ENCODE measurements around the gene EN2. TPM values are rescaled to one million over a fixed set of nuclear protein-coding genes. Genes with fewer than 3 reads are reported as not detected.

EN2 gene
- total RNA-seq, 1 experiment from 2014 or later, result 0.07 TPM

- Mint-ChIP-seq H3K36me3 (ENCODE audit: insufficient read depth in 1 of 3, low read depth in 3 of 3) (no peaks in the 10 kb centered on the region; a peak in 1 of 7 replicates), H3K27me3 (ENCODE audit: low read depth) (peaks cover 98% of the 10 kb centered on the region), H3K4me1 (peaks cover 2 to 29% of the 10 kb centered on the region in 2 experiments; a peak in 2 of 4 replicates), H3K27ac (no peak overlapping the region; a peak in 1 of 7 replicates), H3K9me3 (peaks cover 0 to 16% of the 10 kb centered on the region in 2 experiments; a peak in 4 of 5 replicates), H3K4me3 (no peak overlapping the region)
- no peak overlapping the region for H3K4ac ChIP-seq (ENCODE audit: low read depth, low read length)
- no peak overlapping the region for H2AK5ac ChIP-seq (ENCODE audit: insufficient read length, low read length)
- no peak overlapping the region for H2BK15ac ChIP-seq (ENCODE audit: low read depth, low read length)
- no peak overlapping the region for H4K5ac ChIP-seq (ENCODE audit: insufficient read length, low read depth, low read length)
- no peak overlapping the region for H2BK120ac ChIP-seq (ENCODE audit: low read depth, low read length, poor library complexity, severe bottlenecking)
- WGBS (ENCODE audit: extremely low coverage, insufficient read length, low lambda C conversion rate), result no CpG with 5 or more reads among the region's 5 CpGs
- no peak overlapping the region for H3K56ac ChIP-seq (ENCODE audit: insufficient read length, low read depth, low read length)
- H4K8ac ChIP-seq (replicated peaks; ENCODE audit: insufficient read length, low read depth, low read length), result no peak overlapping the region
- DNase-seq, result no peak
- no peak overlapping the region for H2AFZ ChIP-seq (ENCODE audit: low read length)
- no peak overlapping the region for H3K14ac ChIP-seq (ENCODE audit: insufficient read depth, low read length)
- no peak overlapping the region for H3T11ph ChIP-seq (ENCODE audit: low read length)
- H3K27me3 ChIP-seq (ENCODE audit: insufficient read depth, low read length), result peaks cover 93% of the 10 kb centered on the region
- no peak overlapping the region for H3K18ac ChIP-seq (ENCODE audit: insufficient read length, low read depth, low read length)
- H4K20me1 ChIP-seq (ENCODE audit: control insufficient read depth, insufficient read depth, insufficient read length), result peaks cover 3% of the 10 kb centered on the region
- H3K9ac ChIP-seq (ENCODE audit: extremely low read depth, insufficient read length, low read length), result no peak overlapping the region
- no peak overlapping the region for H4K91ac ChIP-seq (ENCODE audit: insufficient read length, low read depth, low read length)
- H2BK12ac ChIP-seq (ENCODE audit: insufficient read length, low read depth, low read length), result no peak overlapping the region
- no peaks in the 10 kb centered on the region for H3K4me1 ChIP-seq (ENCODE audit: insufficient read depth, low read length)
- H3K23me2 ChIP-seq (ENCODE audit: insufficient read length, low read depth, low read length, poor library complexity, severe bottlenecking), result peaks cover 9% of the 10 kb centered on the region
- H2BK5ac ChIP-seq (ENCODE audit: insufficient read length, low read length), result no peak overlapping the region
- H3K27ac ChIP-seq (ENCODE audit: insufficient read length, low read depth, low read length), result no peak overlapping the region
- H3K4me2 ChIP-seq (ENCODE audit: insufficient read depth, insufficient read length, low read length), result no peak overlapping the region
- no peaks in the 10 kb centered on the region for H3K79me2 ChIP-seq (ENCODE audit: insufficient read depth, low read length)
- TF ChIP-seq CTCF (conservative IDR thresholded peaks at IDR 0.05), result no peak
- H3K9me3 ChIP-seq (ENCODE audit: control insufficient read depth, low read depth, low read length), result no peaks in the 10 kb centered on the region
- no peaks in the 10 kb centered on the region for H3K79me1 ChIP-seq (ENCODE audit: insufficient read depth, low read depth, low read length, poor library complexity, severe bottlenecking)
- no peak overlapping the region for H3K23ac ChIP-seq (ENCODE audit: insufficient read length, low read depth, low read length)
- no peak overlapping the region for H2BK20ac ChIP-seq (ENCODE audit: low read depth, low read length, poor library complexity, severe bottlenecking)
Measured at GRCh38 chr7:155452505-155453295, 5.2 kb upstream of the EN2 start.
